Right renal pelvis (tissue), 4 donors: ENCODE results near the gene BGLAP. TPM values are rescaled to one million over a fixed set of nuclear protein-coding genes. Genes with fewer than 3 reads are reported as not detected.
A peak's percentile ranks its signal among the peaks of the same experiment; 100 is the strongest.
"Not testable (repeated sequence)": the region's sequence is repeated elsewhere in the genome, so short reads cannot be mapped to it uniquely, and the experiment has no call there.

Experiments
- DNase-seq, 4 donors: peaks; one replicate each; pipeline ENCODE4 v3.0.0-alpha.2; 2013; ENCODE audit warnings: low read depth in 4 of 4, low spot score in 3 of 4, missing footprints in 1 of 4
- polyA plus RNA-seq, 4 donors: library from polyadenylated mRNA; unstranded; fragments of 120-200 nt; gene quantifications; one replicate each; pipeline ENCODE4 v1.2.1, GENCODE V29; 2013; ENCODE audit not compliant: insufficient read length in 4 of 4

Gene BGLAP
- 1 to 10 TPM; 1.5 to 3.7 (median 2.3) TPM for polyA plus RNA-seq

GRCh38 chr1:156241926-156242325, at the start of gene BGLAP:
TSS of gene BGLAP (plus strand) at chr1:156242184. CDS start at chr1:156242232, 48 bp downstream.
- DNase-seq: no peak

GRCh38 chr1:156193208-156193487, 48.8 kb upstream of the BGLAP start:
- DNase-seq: no peak

- DNase-seq: peak; percentile 97 to 99 (median 98)
These were observed 48.3 kb upstream of the BGLAP start, which contains the start of gene SLC25A44 for GRCh38 chr1:156193488-156194299. TSS of gene SLC25A44 (plus strand) at chr1:156194104. CDS start at chr1:156199848, 5,744 bp downstream.

- DNase-seq: no peak
These were observed 47.7 kb upstream of the BGLAP start for GRCh38 chr1:156194300-156194652.

GRCh38 chr1:156195853-156196252, 46.1 kb upstream of the BGLAP start:
- no peak for DNase-seq

- no peak for DNase-seq
These were observed 45.5 kb upstream of the BGLAP start for GRCh38 chr1:156196445-156196844.

GRCh38 chr1:156198831-156199349, 43.1 kb upstream of the BGLAP start:
- no peak for DNase-seq

- DNase-seq: no peak
These were observed 41.9 kb upstream of the BGLAP start for GRCh38 chr1:156200044-156200443.

- no peak for DNase-seq
These were observed 38.7 kb upstream of the BGLAP start for GRCh38 chr1:156203331-156203730.

GRCh38 chr1:156204686-156205085, 37.3 kb upstream of the BGLAP start:
- no peak for DNase-seq

GRCh38 chr1:156211243-156211642, 30.7 kb upstream of the BGLAP start:
- DNase-seq: no peak

GRCh38 chr1:156212130-156212529, 29.9 kb upstream of the BGLAP start:
- DNase-seq: no peak

GRCh38 chr1:156212833-156213643, 28.9 kb upstream of the BGLAP start, which contains the start of gene PMF1:
TSS of gene PMF1 (plus strand) at chr1:156213007. CDS start at chr1:156213016, 9 bp downstream.
- DNase-seq: peak; percentile 94 to 96 (median 94)

- DNase-seq: no peak
These were observed 28.4 kb upstream of the BGLAP start for GRCh38 chr1:156213644-156213966.

- DNase-seq: no peak
These were observed 27.8 kb upstream of the BGLAP start for GRCh38 chr1:156214024-156214748.

- not testable (repeated sequence) for DNase-seq
These were observed 25.5 kb upstream of the BGLAP start for GRCh38 chr1:156216361-156217086.

- DNase-seq: no peak
These were observed 24.1 kb upstream of the BGLAP start for GRCh38 chr1:156217871-156218270.

- no peak for DNase-seq
These were observed 21.8 kb upstream of the BGLAP start for GRCh38 chr1:156220226-156220625.

- no peak for DNase-seq
These were observed 19.8 kb upstream of the BGLAP start for GRCh38 chr1:156221986-156222692.

GRCh38 chr1:156225677-156226014, 16.3 kb upstream of the BGLAP start:
- DNase-seq: no peak
